Ishikawa (cell line): ENCODE measurements around the gene PRKN.

Source experiments
- CEBPB ChIP-seq: IDR thresholded peaks from 2 replicates; pipeline ENCODE4 v1.6.1; 2012
- CREB1 ChIP-seq: IDR thresholded peaks from 2 replicates; pipeline ENCODE4 v1.6.1; 2012; ENCODE audit warnings: low read depth
- EGR1 ChIP-seq: IDR thresholded peaks from 2 replicates; pipeline ENCODE4 v1.6.1; 2012
- EP300 ChIP-seq: IDR thresholded peaks from 2 replicates; pipeline ENCODE4 v1.6.1; 2012; ENCODE audit warnings: borderline replicate concordance
- FOXM1 ChIP-seq: IDR thresholded peaks from 2 replicates; pipeline ENCODE4 v1.6.1; 2012; ENCODE audit warnings: low read depth, borderline replicate concordance
- NFIC ChIP-seq: IDR thresholded peaks from 2 replicates; pipeline ENCODE4 v1.6.1; 2012
- RAD21 ChIP-seq: IDR thresholded peaks from 2 replicates; pipeline ENCODE4 v1.6.1; 2012; ENCODE audit warnings: low read depth
- TAF1 ChIP-seq: IDR thresholded peaks from 2 replicates; pipeline ENCODE4 v1.6.1; 2012; ENCODE audit warnings: low read depth, mild to moderate bottlenecking
- TCF12 ChIP-seq: IDR thresholded peaks from 2 replicates; pipeline ENCODE4 v1.6.1; 2012; ENCODE audit warnings: low read depth
- TEAD4 ChIP-seq: IDR thresholded peaks from 2 replicates; pipeline ENCODE4 v1.6.1; 2012
- YY1 ChIP-seq: IDR thresholded peaks from 2 replicates; pipeline ENCODE4 v1.6.1; 2012; ENCODE audit warnings: low read depth
- ZBTB7A ChIP-seq: IDR thresholded peaks from 2 replicates; pipeline ENCODE4 v1.6.1; 2012; ENCODE audit warnings: low read depth
- TF ChIP-seq, protein P1 (sequence below): IDR thresholded peaks from 2 replicates; pipeline ENCODE4 v1.6.1; 2012; ENCODE audit warnings: low read depth, mild to moderate bottlenecking
- TF ChIP-seq, protein P2 (sequence below): IDR thresholded peaks from 2 replicates; pipeline ENCODE4 v1.6.1; 2012
- TF ChIP-seq, protein P3 (sequence below): IDR thresholded peaks from 2 replicates; pipeline ENCODE4 v1.6.1; 2012

Gene PRKN

DNA sequence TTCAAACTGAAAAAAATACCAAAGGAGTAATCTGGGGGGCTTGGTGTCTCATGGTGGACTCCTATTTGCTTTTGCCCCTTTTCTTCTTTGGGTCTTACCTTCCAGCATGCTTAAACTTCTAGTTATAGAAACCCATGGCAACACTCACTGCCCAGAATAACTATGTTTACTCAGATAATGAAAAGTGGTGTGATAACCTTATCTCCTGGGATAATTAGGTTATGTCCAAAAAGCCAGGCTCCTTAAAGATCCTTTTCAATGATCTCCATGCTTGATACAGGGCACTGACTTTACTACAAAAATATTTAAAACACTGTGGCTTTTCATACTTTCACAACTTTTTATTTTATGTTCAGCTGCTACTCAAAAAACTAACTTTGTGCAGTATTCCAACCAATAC is 245.6 kb downstream of the PRKN start:
- TF ChIP-seq TAF1 (no peak), ZBTB7A (no peak), YY1 (no peak), RAD21 (no peak), NFIC (no peak), TCF12 (no peak)

DNA sequence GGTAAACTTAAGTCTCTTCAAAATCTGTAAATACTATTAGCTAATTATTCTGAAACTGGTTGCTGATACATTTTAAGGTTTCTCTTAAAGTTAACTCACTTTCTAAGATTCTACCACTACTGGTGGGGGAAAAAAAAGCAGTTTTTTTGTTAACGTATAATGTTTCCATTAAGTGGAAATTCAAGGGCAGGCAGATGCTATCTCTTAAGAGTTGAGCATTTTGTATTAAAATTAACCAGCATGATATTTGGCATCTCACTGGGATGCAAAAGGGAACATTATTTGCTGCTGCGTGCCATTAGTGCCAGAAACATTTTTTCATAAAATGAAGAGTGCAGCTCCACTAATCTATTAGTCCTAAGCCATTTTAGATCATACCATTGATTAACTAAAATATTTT is 246.2 kb downstream of the PRKN start:
- TF ChIP-seq YY1 = no peak
- TF ChIP-seq TAF1 = no peak
- TF ChIP-seq RAD21 = no peak
- no peak for TF ChIP-seq CREB1
- TF ChIP-seq, protein P1, sequence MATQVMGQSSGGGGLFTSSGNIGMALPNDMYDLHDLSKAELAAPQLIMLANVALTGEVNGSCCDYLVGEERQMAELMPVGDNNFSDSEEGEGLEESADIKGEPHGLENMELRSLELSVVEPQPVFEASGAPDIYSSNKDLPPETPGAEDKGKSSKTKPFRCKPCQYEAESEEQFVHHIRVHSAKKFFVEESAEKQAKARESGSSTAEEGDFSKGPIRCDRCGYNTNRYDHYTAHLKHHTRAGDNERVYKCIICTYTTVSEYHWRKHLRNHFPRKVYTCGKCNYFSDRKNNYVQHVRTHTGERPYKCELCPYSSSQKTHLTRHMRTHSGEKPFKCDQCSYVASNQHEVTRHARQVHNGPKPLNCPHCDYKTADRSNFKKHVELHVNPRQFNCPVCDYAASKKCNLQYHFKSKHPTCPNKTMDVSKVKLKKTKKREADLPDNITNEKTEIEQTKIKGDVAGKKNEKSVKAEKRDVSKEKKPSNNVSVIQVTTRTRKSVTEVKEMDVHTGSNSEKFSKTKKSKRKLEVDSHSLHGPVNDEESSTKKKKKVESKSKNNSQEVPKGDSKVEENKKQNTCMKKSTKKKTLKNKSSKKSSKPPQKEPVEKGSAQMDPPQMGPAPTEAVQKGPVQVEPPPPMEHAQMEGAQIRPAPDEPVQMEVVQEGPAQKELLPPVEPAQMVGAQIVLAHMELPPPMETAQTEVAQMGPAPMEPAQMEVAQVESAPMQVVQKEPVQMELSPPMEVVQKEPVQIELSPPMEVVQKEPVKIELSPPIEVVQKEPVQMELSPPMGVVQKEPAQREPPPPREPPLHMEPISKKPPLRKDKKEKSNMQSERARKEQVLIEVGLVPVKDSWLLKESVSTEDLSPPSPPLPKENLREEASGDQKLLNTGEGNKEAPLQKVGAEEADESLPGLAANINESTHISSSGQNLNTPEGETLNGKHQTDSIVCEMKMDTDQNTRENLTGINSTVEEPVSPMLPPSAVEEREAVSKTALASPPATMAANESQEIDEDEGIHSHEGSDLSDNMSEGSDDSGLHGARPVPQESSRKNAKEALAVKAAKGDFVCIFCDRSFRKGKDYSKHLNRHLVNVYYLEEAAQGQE = no peak
- TF ChIP-seq CEBPB = no peak
- TF ChIP-seq TEAD4 = no peak
- TF ChIP-seq, protein P2, sequence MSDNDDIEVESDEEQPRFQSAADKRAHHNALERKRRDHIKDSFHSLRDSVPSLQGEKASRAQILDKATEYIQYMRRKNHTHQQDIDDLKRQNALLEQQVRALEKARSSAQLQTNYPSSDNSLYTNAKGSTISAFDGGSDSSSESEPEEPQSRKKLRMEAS = no peak

DNA sequence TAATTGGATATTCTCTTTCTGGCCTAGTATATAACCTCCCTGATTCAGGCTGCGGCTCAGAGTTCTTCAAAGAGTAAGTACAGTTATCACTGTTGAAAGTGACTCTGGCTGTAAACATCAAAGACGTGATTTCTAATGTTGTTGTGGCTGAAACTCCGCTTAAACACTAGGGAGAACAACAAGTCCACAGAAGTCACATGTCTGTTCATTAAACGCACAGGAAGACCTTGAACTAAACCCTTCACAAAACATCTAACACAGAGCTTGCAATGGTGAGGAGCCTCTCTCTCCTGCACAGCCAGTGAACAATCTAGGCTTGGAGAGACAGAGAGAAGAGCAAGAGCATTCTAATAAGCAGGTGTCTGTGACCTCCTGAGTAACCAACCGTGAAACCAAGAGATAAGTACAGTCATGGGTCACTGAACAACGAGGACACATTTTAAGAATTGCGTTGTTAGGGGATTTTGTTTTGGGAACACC is 249.3 kb downstream of the PRKN start:
- TF ChIP-seq CREB1 (no peak), NFIC (no peak), YY1 (no peak), ZBTB7A (no peak), EP300 (no peak), FOXM1 (no peak), EGR1 (no peak), TAF1 (no peak), RAD21 (no peak)
- TF ChIP-seq, protein P1 = no peak
- TF ChIP-seq, protein P2 = no peak
- TF ChIP-seq, protein P3, sequence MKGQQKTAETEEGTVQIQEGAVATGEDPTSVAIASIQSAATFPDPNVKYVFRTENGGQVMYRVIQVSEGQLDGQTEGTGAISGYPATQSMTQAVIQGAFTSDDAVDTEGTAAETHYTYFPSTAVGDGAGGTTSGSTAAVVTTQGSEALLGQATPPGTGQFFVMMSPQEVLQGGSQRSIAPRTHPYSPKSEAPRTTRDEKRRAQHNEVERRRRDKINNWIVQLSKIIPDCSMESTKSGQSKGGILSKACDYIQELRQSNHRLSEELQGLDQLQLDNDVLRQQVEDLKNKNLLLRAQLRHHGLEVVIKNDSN = no peak

DNA sequence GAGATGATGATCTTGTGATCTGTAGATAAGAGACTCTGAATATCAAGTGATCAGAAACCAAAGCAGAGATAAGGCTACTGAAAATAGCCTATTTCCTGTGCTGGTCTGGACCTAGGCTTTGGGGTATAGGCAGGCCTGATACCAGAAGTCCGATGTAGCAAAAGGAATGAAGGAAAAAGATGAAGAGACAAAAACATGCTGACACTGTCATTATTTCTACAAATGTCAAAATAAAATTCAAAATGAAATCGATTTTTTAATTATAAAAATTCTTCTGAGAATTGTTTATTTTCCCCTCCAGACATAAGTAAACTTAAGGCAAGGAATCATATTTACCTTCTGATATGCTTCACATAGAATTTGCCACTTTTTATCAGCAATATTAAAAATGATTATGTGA is 252.8 kb downstream of the PRKN start:
- TF ChIP-seq RAD21 (no peak), EP300 (no peak), EGR1 (no peak), ZBTB7A (no peak), YY1 (no peak), TCF12 (no peak), TAF1 (no peak), FOXM1 (no peak), NFIC (no peak), CREB1 (no peak), TEAD4 (no peak), CEBPB (no peak)
- TF ChIP-seq, protein P2 = no peak
- TF ChIP-seq, protein P3 = no peak
- TF ChIP-seq, protein P1 = no peak

DNA sequence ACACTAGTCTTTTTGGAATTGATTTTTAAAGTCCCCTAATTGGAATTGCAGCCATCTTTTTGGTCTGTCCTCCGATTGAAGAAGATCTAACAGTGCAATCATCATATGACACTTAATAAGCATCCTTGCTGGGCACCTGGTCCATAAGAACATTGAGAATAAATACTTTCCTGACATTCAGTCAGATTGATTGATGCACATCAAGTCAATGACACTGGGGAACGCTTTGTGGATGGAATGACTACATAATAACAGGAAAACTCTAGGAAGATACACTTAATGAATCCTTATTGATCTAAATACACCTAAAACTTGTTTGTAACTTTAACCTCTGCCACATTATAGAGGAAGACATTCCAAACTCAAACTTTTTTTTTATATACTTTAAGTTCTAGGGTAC is 255.7 kb downstream of the PRKN start:
- TF ChIP-seq TEAD4 (no peak), ZBTB7A (no peak), FOXM1 (no peak), CREB1 (no peak), TAF1 (no peak), RAD21 (no peak), EP300 (no peak), TCF12 (no peak), YY1 (no peak), CEBPB (no peak)
- TF ChIP-seq, protein P1 = no peak
- TF ChIP-seq, protein P3 = no peak
- TF ChIP-seq, protein P2 = no peak
